ENCODE measurements around the gene ZNF391. TPM values are rescaled to one million over a fixed set of nuclear protein-coding genes. Genes with fewer than 3 reads are reported as not detected.
A peak's percentile ranks its signal among the peaks of the same experiment; 100 is the strongest.

The ZNF391 gene
- total RNA-seq: 2.0 TPM
- long read RNA-seq, partial matches to known transcripts: 0 of 1 reads
- long read RNA-seq, other reads (novel, unspliced or antisense): 1 of 1 reads

DNA sequence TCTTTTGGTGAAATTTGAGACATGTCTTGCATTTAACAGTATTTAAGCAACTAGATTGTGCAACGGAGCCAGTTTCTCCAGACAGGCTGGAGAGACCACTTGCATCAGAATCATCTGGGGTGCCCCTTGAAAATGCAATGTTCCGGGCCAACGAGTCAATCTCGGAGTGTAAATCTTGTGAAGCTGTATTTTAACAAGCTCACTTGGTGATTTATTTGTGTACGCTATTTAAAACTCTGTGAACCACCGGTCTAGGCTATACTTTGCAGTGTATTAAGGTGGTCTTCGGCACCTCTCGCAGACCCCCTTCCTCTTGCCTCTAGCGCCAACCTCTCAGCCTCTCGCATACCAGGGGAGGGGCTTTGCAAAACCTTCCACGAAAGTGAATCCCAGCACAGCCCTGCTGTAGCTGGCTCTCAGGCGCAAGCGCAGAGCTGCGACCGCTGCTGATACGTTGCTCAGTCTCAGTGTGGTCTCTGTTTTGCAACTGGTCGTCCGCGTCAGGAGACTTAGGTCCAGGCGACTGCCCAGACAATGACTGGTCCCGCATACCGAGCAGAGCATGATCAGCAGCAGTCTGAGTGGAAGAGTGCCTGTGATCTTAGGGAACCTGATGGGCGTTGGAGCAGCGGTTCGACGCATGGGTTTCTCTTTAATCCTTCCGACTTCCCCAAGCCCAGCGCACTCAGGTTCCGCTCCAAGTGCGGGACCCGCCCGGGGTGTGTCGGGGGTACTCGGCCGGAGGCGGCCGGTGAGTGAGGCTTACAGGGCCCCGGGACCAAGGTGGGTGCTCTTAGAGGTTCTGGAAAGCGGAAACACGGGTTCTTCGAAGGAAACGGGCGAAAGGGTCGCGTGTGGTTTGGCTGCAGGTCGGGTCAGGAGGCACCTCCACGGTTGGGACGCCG lies at the start of gene ZNF391:
Gene ZNF391 (plus strand): TSS at position 467 of the 905 bp plus-strand sequence. CDS start 11,612 bp downstream, outside the sequence.
- TF ChIP-seq, protein P1, sequence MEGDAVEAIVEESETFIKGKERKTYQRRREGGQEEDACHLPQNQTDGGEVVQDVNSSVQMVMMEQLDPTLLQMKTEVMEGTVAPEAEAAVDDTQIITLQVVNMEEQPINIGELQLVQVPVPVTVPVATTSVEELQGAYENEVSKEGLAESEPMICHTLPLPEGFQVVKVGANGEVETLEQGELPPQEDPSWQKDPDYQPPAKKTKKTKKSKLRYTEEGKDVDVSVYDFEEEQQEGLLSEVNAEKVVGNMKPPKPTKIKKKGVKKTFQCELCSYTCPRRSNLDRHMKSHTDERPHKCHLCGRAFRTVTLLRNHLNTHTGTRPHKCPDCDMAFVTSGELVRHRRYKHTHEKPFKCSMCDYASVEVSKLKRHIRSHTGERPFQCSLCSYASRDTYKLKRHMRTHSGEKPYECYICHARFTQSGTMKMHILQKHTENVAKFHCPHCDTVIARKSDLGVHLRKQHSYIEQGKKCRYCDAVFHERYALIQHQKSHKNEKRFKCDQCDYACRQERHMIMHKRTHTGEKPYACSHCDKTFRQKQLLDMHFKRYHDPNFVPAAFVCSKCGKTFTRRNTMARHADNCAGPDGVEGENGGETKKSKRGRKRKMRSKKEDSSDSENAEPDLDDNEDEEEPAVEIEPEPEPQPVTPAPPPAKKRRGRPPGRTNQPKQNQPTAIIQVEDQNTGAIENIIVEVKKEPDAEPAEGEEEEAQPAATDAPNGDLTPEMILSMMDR (IDR thresholded peaks at IDR 0.05): no peak
- no peaks in the 10 kb centered on the region for H3K9me3 ChIP-seq
- intact Hi-C loops (cut with DNase I): no loop called here
- H3K4me3 ChIP-seq: peak within 1 kb of the TSS; percentile 78
- H3K27me3 ChIP-seq (ENCODE audit: low read depth): no peaks in the 10 kb centered on the region
- peaks cover 9% of the 10 kb centered on the region for H3K4me1 ChIP-seq
- peak; percentile 95 to 97 for ATAC-seq
- peak within 1 kb of the TSS; percentile 76 for H3K27ac ChIP-seq
- H3K36me3 ChIP-seq: no peaks in the 10 kb centered on the region
- peak; percentile 78 for DNase-seq

GRCh38 chr6:27352850-27353249 lies 35.7 kb upstream of the ZNF391 start:
- ATAC-seq (no peak), DNase-seq (no peak)
- no peaks in the 10 kb centered on the region for H3K27me3 ChIP-seq (ENCODE audit: low read depth)
- no peak overlapping the region for H3K27ac ChIP-seq
- intact Hi-C loops (cut with DNase I): no loop called here
- H3K9me3 ChIP-seq: peaks cover 12% of the 10 kb centered on the region
- H3K4me1 ChIP-seq: no peaks in the 10 kb centered on the region
- H3K36me3 ChIP-seq: no peaks in the 10 kb centered on the region
- no peak overlapping the region for H3K4me3 ChIP-seq
- TF ChIP-seq, protein P1 (IDR thresholded peaks at IDR 0.05): no peak

- Histone ChIP-seq H3K9me3 (peaks cover 30% of the 10 kb centered on the region), H3K27me3 (ENCODE audit: low read depth) (no peaks in the 10 kb centered on the region), H3K4me3 (no peak overlapping the region), H3K27ac (no peak overlapping the region), H3K36me3 (peaks cover 19% of the 10 kb centered on the region), H3K4me1 (no peaks in the 10 kb centered on the region)
- intact Hi-C loops (cut with DNase I): no loop called here
- DNase-seq (no peak), ATAC-seq (no peak)
- TF ChIP-seq, protein P1 (IDR thresholded peaks at IDR 0.05): no peak
Observed at GRCh38 chr6:27358786-27359185, 29.8 kb upstream of the ZNF391 start.

- TF ChIP-seq, protein P1 (IDR thresholded peaks at IDR 0.05): no peak
- Histone ChIP-seq H3K27ac (no peak overlapping the region), H3K4me3 (no peak overlapping the region)
Observed at GRCh38 chr6:27359231-27359630, 29.3 kb upstream of the ZNF391 start.

DNA sequence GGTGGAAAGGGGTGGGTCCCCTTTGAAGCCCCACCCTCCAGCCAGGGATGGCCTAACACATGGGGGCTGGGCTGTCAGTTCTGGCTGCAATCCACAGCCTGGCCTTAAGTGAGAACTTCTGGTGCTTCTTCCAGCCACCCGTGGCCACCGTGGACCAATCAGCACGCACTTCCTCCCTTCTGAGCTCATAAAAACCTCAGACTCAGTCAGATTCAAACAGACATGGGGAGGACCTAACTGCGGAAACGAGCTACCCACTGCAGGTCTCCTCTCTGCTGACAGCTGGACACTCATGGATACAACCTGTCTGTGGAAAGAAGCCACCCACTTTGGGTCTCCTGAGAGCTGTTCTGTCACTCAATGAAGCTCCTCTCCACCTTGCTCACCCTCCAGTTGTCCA lies 20.4 kb upstream of the ZNF391 start:
- DNase-seq (no peak), ATAC-seq (no peak)
- Histone ChIP-seq H3K27me3 (ENCODE audit: low read depth) (no peaks in the 10 kb centered on the region), H3K36me3 (peaks cover 7% of the 10 kb centered on the region), H3K9me3 (no peaks in the 10 kb centered on the region), H3K4me3 (no peak overlapping the region), H3K27ac (no peak overlapping the region), H3K4me1 (no peaks in the 10 kb centered on the region)
- intact Hi-C loops (cut with DNase I): no loop called here
- TF ChIP-seq, protein P1 (IDR thresholded peaks at IDR 0.05): no peak

More at GRCh38 chr6:27359231-27359630, 29.3 kb upstream of the ZNF391 start:
- Histone ChIP-seq H3K27me3 (ENCODE audit: low read depth) (no peaks in the 10 kb centered on the region), H3K36me3 (peaks cover 19% of the 10 kb centered on the region), H3K4me1 (no peaks in the 10 kb centered on the region), H3K9me3 (peaks cover 30% of the 10 kb centered on the region)
- intact Hi-C loops (cut with DNase I): no loop called here
- DNase-seq: no peak
- ATAC-seq: no peak
